B cell (primary cell): Measurements from ENCODE around the gene COL6A5. TPM values are rescaled to one million over a fixed set of nuclear protein-coding genes. Genes with fewer than 3 reads are reported as not detected.

Experiments used
- ATAC-seq: fragments of 200-7000 bp; cut with Tn5 transposase; one replicate; pipeline ENCODE4 v1.10.0; 2021; ENCODE audit warnings: low read depth, mild to moderate bottlenecking, moderate number of reproducible peaks, moderate library complexity
- CTCF ChIA-PET: fragments of 350-600 bp; sonication (Branson Sonifier 250); formaldehyde crosslinking; loops from one replicate; lab custom pipeline; 2021; ENCODE audit warnings: antibody characterized with exemption, inconsistent platforms; lab: Charles Lee
- POLR2A ChIA-PET: fragments of 350-600 bp; sonication (Branson Sonifier 250); formaldehyde crosslinking; loops from one replicate; lab custom pipeline; 2021; ENCODE audit warnings: antibody characterized with exemption; lab: Charles Lee
- DNase-seq: peaks from one replicate; pipeline ENCODE4 v3.0.0; 2013
- H2AFZ ChIP-seq: 2 replicates; pipeline ENCODE4 v1.6.1; 2012; ENCODE audit warnings: mild to moderate bottlenecking, low read depth, low read length; ENCODE audit not compliant: insufficient read depth, poor library complexity, severe bottlenecking
- H3K27ac ChIP-seq, 2 donors: 1 replicate in 1 of 2; 2 replicates in 1 of 2; pipeline ENCODE4 v1.5.1; 2012 to 2013; ENCODE audit warnings: low read length in 2 of 2, mild to moderate bottlenecking in 2 of 2, moderate library complexity in 1 of 2
- H3K27me3 ChIP-seq, 4 experiments: fragments of 200-600 bp in 1 of 4; sonication (generic) in 1 of 4; replicated peaks in 1 of 4; 1 replicate in 2 of 4; 2 replicates in 2 of 4; pipeline versions ENCODE4 v1.6.1 to v1.7.0; 2013 to 2016; ENCODE audit warnings: low read length in 3 of 4, mild to moderate bottlenecking in 2 of 4, mixed read lengths in 1 of 4, moderate library complexity in 1 of 4; ENCODE audit not compliant: insufficient read depth in 4 of 4, control insufficient read depth in 3 of 4; ENCODE audit errors: control extremely low read depth in 1 of 4
- H3K36me3 ChIP-seq, 2 experiments: replicated peaks in 1 of 2; 1 replicate in 1 of 2; 2 replicates in 1 of 2; pipeline versions ENCODE4 v1.6.1 to v1.7.1; 2013; ENCODE audit warnings: low read length in 1 of 2; ENCODE audit not compliant: insufficient read depth in 2 of 2, control insufficient read depth in 1 of 2; ENCODE audit errors: control extremely low read depth in 1 of 2, extremely low read depth in 1 of 2
- H3K4me1 ChIP-seq, 2 donors: fragments of 200-600 bp in 1 of 2; sonication (generic) in 1 of 2; 1 replicate in 1 of 2; 2 replicates in 1 of 2; pipeline versions ENCODE4 v1.5.1 to v1.6.1; 2013 to 2017; ENCODE audit warnings: low read length in 2 of 2; ENCODE audit not compliant: control insufficient read depth in 2 of 2, insufficient read depth in 2 of 2
- H3K4me2 ChIP-seq: replicated peaks from 2 replicates; pipeline ENCODE3; 2012; ENCODE audit warnings: mild to moderate bottlenecking, low read depth, low read length; ENCODE audit not compliant: poor library complexity, severe bottlenecking
- H3K4me3 ChIP-seq, 5 experiments: fragments of 200-600 bp in 1 of 5; sonication (generic) in 1 of 5; 1 replicate in 3 of 5; 2 replicates in 2 of 5; pipeline versions ENCODE4 v1.5.1 to v1.7.0; 2011 to 2016; ENCODE audit warnings: low read length in 4 of 5, mild to moderate bottlenecking in 4 of 5, low read depth in 2 of 5, control low read depth in 1 of 5, moderate library complexity in 1 of 5; ENCODE audit not compliant: insufficient read depth in 1 of 5; ENCODE audit errors: control extremely low read depth in 1 of 5, extremely low read depth in 1 of 5
- H3K79me2 ChIP-seq: fragments of 200-600 bp; sonication (generic); one replicate; pipeline ENCODE4 v1.6.0; 2016; ENCODE audit warnings: low read length; ENCODE audit not compliant: control insufficient read depth, insufficient read depth
- H3K9ac ChIP-seq: fragments of 200-600 bp; sonication (generic); 2 replicates; pipeline ENCODE4 v1.6.1; 2017; ENCODE audit warnings: mild to moderate bottlenecking, low read length, moderate library complexity
- H3K9me3 ChIP-seq, 3 donors: one replicate each; pipeline versions ENCODE4 v1.6.1 to v1.7.1; 2013; ENCODE audit warnings: low read length in 2 of 3; ENCODE audit not compliant: control insufficient read depth in 2 of 3, insufficient read depth in 1 of 3; ENCODE audit errors: control extremely low read depth in 1 of 3
- H4K20me1 ChIP-seq: 2 replicates; pipeline ENCODE4 v1.6.0; 2012; ENCODE audit warnings: mild to moderate bottlenecking, low read length; ENCODE audit not compliant: insufficient read depth, control insufficient read depth, poor library complexity, severe bottlenecking
- H3K27ac Mint-ChIP-seq: one replicate; pipeline ENCODE4 v1.8.0; 2021; ENCODE audit warnings: mixed read lengths
- H3K27me3 Mint-ChIP-seq: one replicate; pipeline ENCODE4 v1.8.0; 2021; ENCODE audit warnings: mixed read lengths
- H3K4me1 Mint-ChIP-seq: one replicate; pipeline ENCODE4 v1.8.0; 2021; ENCODE audit warnings: mixed read lengths
- H3K4me3 Mint-ChIP-seq: one replicate; pipeline ENCODE4 v1.8.0; 2021; ENCODE audit warnings: mixed read lengths
- H3K9me3 Mint-ChIP-seq: one replicate; pipeline ENCODE4 v1.8.0; 2022; ENCODE audit warnings: mixed read lengths; ENCODE audit not compliant: insufficient read depth
- EZH2 ChIP-seq: IDR thresholded peaks from 2 replicates; pipeline ENCODE4 v1.6.1; 2012; ENCODE audit warnings: borderline replicate concordance, low read depth, mild to moderate bottlenecking, moderate library complexity, low read length; ENCODE audit not compliant: insufficient read depth, poor library complexity, severe bottlenecking
- WGBS: methylation state at CpG from one replicate; pipeline ENCODE4 v1.1.5; 2013; ENCODE audit warnings: missing lambda C conversion rate; ENCODE audit not compliant: insufficient coverage; 5-methylcytosine and 5-hydroxymethylcytosine counted together
- intact Hi-C: fragments of 100-400 bp; cut with micrococcal nuclease; formaldehyde crosslinking; loops from one replicate; pipeline ENCODE4 v1.10.0; 2022
- polyA plus RNA-seq: library from polyadenylated mRNA; depleted of rRNA; stranded (reverse); fragments of >200 nt; gene quantifications from 2 replicates; pipeline ENCODE4 v1.2.3, GENCODE V29; 2012
- total RNA-seq, 2 donors: library from RNA; stranded (reverse); fragments of 120-200 nt in 1 of 2; gene quantifications; 1 replicate in 1 of 2; 2 replicates in 1 of 2; pipeline versions ENCODE4 v1.2.3 to v1.2.4, GENCODE V29; 2013 to 2022
- TF ChIP-seq, protein P1 (sequence below): fragments of 200-600 bp; IDR thresholded peaks from one replicate; pipeline ENCODE4 v1.8.0; 2022; ENCODE audit warnings: antibody characterized with exemption, mild to moderate bottlenecking

COL6A5 gene
- total and polyA plus RNA-seq, 2 donors (not counting 1 experiment from before 2014, with no cell fraction given) = not detected

DNA sequence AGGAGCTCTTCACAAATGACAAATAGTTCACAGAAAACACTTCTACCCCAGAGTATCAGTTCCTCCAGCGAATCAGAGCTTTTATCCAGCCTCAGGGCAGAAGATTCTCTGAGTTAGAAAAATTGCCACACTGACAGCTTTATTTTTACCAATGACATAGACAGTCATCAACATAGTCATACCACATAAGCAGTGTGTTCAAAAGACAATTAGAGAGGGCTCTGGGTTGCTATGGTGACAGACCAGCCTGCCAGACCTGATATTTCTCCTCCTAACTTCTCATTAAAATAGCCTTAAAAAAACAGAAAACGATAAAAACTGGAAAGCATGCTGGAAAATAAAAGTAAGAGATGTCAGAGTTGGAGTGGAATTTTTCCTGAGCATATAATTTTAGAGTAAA lies 45.9 kb upstream of the COL6A5 start:
- POLR2A ChIA-PET = no interaction called here
- CTCF ChIA-PET = no interaction called here

DNA sequence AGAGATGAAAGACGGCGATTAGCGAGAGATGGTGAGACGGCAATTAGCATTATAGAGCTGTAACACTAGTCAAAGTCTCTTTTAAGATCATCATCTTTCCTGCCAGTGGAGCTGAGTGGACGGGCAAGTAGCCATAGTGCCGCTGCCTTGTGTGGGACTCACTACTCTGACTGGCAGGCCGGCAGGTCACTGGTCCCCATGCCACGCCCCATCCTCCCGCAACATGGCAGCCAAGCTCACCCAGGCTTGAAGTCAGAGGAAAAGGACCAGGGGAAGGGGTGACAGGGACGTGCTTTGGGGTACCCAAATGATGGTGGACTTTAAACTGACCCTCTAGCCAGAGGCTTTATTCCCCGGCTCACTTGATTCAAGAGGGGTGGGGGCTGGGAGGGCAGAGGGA lies 44.6 kb upstream of the COL6A5 start:
- H2AFZ ChIP-seq = no peak overlapping the region
- H3K9me3 ChIP-seq = no peaks in the 10 kb centered on the region
- H3K4me1 ChIP-seq = no peaks in the 10 kb centered on the region
- no peaks in the 10 kb centered on the region for H3K36me3 ChIP-seq
- no peak for DNase-seq
- no peaks in the 10 kb centered on the region for H3K27me3 Mint-ChIP-seq
- H3K27ac ChIP-seq = no peak overlapping the region
- WGBS = 96% methylated on average over 11 of the region's 11 CpGs
- ChIA-PET CTCF (no interaction called here), POLR2A (no interaction called here)
- H3K9ac ChIP-seq = no peak overlapping the region
- H4K20me1 ChIP-seq = no peaks in the 10 kb centered on the region
- H3K4me3 Mint-ChIP-seq = no peak overlapping the region
- no peak overlapping the region for H3K4me2 ChIP-seq
- intact Hi-C loops = no loop called here
- no peaks in the 10 kb centered on the region for H3K79me2 ChIP-seq
- H3K27ac Mint-ChIP-seq = no peak overlapping the region
- no peak overlapping the region for H3K4me3 ChIP-seq
- no peak for ATAC-seq
- TF ChIP-seq, protein P1, sequence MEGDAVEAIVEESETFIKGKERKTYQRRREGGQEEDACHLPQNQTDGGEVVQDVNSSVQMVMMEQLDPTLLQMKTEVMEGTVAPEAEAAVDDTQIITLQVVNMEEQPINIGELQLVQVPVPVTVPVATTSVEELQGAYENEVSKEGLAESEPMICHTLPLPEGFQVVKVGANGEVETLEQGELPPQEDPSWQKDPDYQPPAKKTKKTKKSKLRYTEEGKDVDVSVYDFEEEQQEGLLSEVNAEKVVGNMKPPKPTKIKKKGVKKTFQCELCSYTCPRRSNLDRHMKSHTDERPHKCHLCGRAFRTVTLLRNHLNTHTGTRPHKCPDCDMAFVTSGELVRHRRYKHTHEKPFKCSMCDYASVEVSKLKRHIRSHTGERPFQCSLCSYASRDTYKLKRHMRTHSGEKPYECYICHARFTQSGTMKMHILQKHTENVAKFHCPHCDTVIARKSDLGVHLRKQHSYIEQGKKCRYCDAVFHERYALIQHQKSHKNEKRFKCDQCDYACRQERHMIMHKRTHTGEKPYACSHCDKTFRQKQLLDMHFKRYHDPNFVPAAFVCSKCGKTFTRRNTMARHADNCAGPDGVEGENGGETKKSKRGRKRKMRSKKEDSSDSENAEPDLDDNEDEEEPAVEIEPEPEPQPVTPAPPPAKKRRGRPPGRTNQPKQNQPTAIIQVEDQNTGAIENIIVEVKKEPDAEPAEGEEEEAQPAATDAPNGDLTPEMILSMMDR = no peak
- no peak for TF ChIP-seq EZH2
- H3K9me3 Mint-ChIP-seq = no peaks in the 10 kb centered on the region
- no peaks in the 10 kb centered on the region for H3K27me3 ChIP-seq
- no peaks in the 10 kb centered on the region for H3K4me1 Mint-ChIP-seq

More for the DNA sequence above, 45.9 kb upstream of the COL6A5 start:
- H3K4me1 Mint-ChIP-seq = no peaks in the 10 kb centered on the region
- Histone ChIP-seq H4K20me1 (no peaks in the 10 kb centered on the region), H3K4me3 (no peak overlapping the region), H3K9me3 (no peaks in the 10 kb centered on the region), H3K79me2 (no peaks in the 10 kb centered on the region), H3K9ac (no peak overlapping the region), H3K27me3 (no peaks in the 10 kb centered on the region), H3K4me1 (no peaks in the 10 kb centered on the region), H3K36me3 (no peaks in the 10 kb centered on the region), H2AFZ (no peak overlapping the region), H3K4me2 (no peak overlapping the region), H3K27ac (no peak overlapping the region)
- H3K4me3 Mint-ChIP-seq = no peak overlapping the region
- H3K27ac Mint-ChIP-seq = no peak overlapping the region
- DNase-seq (no peak), ATAC-seq (no peak)
- intact Hi-C loops = no loop called here
- WGBS = 86% methylated on average over 1 of the region's 2 CpGs
- TF ChIP-seq EZH2 = no peak
- TF ChIP-seq, protein P1 = no peak
- no peaks in the 10 kb centered on the region for H3K27me3 Mint-ChIP-seq
- no peaks in the 10 kb centered on the region for H3K9me3 Mint-ChIP-seq
